Stimulated activated naive CD4-positive, alpha-beta T cell (primary cell): ENCODE data around the gene EVC.

Source experiments
- DNase-seq, 6 experiments: peaks; one replicate each; lab custom pipeline; 2025; lab: John Stamatoyannopoulos, UW

EVC gene

GRCh38 chr4:5755679-5756078 is 44.7 kb downstream of the EVC start:
- no peak for DNase-seq

DNA sequence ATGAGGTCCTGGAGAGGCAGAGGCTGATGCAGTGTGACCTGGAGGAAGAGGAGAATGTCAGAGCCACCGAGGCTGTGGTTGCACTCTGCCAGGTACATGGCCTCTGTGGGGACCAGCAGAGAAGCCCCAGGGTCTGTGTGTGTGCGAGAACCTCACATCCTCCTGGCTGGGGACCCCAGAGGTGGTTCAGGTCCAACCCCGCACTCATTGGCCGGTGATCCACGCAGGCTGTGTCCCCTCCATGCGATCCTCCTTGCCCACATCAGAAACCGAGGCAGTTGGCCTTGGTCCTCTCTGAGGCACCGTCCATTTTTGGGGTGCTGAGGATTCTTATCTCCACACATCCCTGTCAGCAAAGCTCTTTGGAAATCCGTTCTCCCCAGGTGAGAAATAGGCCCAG is 45.3 kb downstream of the EVC start:
- no peak for DNase-seq

DNA sequence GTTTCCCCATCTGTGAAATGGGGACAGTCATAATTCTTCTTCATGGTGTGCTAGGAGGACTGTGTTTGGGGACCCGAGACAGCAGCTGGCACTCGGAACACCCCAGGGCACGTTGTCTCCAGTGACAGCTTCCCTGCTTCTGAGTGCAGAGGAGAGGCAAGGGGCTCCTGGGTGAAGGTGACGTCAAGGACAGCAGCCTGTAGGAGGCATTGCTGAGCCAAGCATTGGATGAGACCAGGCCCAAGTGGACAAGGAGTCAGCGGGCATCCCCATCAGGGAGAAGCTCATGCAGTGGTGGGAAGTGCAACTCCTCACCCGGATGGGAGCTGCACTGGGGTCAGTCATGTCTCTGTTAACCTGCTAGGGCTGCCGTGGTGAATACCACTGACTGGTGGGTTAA is 46.1 kb downstream of the EVC start:
- no peak for DNase-seq

DNA sequence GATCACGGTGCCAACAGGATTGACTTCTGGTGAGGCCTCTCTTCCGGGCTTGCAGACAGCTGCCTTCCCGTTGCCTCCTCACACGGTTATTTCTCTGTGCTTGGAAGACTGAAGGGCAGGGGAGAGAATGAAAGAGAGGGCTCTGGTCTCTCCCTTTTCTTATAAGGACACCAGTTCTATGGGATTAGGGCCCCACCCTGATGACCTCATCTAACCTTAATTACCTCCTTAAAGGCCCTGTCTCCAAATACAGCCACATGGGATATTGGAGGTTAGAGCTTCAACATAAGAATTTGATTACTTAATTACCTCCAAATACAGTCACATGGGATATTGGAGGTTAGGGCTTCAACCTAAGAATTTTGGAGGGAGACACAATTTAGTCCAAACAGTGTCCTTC is 46.5 kb downstream of the EVC start:
- no peak for DNase-seq

DNA sequence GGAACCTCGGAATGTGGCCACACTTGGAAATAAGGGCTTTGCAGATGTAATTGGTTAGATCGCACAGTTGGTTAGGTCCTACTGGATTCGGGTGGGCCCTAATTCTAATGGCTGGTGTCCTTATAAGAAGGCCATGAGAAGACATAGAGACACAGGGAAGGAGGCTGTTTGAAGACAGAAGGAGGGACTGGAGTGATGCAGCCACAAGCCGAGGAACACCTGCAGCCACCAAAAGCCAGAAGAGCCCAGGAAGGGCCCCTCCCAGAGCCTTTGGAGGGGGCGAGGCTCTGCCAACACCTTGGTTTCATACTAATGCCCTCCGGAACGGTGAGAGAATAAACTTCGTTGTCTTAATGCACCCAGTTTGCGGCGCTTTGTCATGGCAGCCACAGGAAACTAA is 47.0 kb downstream of the EVC start:
- DNase-seq: no peak

DNA sequence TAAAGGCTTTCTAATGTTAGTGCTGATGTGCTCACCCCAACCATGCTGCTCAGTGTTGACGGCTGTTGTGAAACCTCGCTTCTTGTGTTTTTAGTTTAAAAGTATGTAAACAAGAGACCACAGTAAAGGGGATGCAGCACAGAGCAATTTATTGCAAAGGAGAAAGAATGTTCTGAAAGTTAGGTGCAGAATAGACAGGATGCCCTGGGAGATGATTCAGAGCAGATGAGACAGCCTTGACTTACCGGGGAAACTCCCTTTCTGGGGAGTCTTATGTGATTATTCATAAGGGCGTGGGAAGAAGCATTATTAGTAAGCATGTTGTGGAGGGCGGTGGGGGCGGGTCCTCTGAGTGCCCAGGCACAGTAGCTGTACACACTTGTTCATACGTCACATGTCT is 47.7 kb downstream of the EVC start:
- no peak for DNase-seq

- DNase-seq: no peak
Measured at GRCh38 chr4:5759236-5760075, 48.5 kb downstream of the EVC start.

- DNase-seq: no peak
Measured at GRCh38 chr4:5760246-5760645, 49.2 kb downstream of the EVC start.

DNA sequence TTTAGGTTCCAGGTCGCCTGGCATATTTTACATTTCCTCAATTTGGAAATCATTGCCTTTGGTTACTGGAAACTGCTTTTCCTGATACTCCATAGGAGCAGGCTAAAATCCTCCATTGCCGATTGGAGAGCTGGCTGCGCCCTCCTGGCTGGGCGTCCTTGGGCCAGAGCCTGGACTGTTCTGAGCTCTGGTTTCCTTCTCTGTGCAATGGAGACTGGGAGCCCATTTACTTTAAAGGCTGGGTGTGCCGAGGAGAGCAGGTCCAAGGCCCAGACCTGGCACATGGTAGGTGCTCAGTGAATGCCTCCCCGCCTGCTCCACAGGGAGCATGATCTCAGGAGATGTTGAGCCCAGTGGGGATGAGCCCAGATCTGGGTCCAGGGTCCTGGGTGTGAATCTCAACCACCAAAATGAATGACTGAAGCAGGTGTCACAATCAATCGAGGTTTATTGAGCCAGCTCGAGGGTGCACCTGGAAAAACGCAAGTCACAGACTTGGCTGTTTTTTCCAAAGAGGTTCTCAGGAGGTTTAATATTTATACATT is 50.0 kb downstream of the EVC start:
- no peak for DNase-seq

- DNase-seq: no peak
Measured at GRCh38 chr4:5770051-5770450, 59.0 kb downstream of the EVC start.

GRCh38 chr4:5772528-5773270 is 61.7 kb downstream of the EVC start:
- no peak for DNase-seq

- DNase-seq: no peak
Measured at GRCh38 chr4:5773271-5773555, 62.2 kb downstream of the EVC start.

DNA sequence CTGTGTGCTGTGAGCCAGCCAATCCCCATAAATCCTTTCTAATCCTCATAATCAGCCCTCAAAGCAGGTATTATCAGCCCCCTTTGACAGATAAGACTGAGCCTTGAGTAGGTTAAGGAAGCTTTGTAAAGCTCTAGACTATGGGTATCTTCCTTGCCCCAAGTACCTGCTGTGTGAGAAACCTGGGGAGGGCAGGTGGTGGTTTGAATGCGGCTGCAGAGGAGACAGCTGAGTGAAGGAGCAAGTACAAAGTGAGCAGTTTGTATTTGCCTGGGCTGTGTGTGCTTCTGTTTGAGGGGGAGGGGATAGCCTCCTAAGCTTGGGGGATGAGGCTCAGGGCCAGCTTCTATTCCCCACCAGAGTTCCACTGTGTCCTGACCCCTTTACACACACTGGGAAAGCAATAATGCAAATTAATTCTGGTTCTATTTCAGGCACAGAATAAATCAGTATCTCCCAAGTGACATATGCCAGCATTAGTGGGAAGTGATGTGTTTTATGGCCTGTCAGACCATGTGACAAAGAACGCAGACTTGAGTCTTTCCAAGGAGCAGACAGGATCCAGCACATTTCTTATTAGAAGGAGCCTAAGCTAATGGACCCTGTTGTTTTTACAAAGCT is 63.5 kb downstream of the EVC start:
- no peak for DNase-seq

DNA sequence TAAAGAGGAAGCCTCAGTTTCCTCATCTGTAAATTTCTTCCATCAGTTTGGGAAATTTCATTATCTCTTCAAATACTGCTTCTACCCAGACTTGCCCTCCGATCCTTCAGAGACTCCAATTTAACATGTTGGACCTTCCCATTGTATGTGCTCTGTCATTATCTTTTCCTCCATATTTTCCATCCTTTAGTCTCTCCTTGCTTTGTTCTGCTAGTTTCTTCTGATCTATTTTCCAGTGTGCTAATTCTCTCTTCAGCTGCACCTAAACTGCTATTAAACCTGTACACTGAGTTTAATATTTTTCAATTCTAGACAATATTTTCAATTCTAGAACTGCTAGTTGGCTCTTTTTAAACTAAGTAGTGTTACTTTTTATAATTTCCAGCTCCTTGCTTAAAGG is 65.5 kb downstream of the EVC start:
- DNase-seq: no peak

DNA sequence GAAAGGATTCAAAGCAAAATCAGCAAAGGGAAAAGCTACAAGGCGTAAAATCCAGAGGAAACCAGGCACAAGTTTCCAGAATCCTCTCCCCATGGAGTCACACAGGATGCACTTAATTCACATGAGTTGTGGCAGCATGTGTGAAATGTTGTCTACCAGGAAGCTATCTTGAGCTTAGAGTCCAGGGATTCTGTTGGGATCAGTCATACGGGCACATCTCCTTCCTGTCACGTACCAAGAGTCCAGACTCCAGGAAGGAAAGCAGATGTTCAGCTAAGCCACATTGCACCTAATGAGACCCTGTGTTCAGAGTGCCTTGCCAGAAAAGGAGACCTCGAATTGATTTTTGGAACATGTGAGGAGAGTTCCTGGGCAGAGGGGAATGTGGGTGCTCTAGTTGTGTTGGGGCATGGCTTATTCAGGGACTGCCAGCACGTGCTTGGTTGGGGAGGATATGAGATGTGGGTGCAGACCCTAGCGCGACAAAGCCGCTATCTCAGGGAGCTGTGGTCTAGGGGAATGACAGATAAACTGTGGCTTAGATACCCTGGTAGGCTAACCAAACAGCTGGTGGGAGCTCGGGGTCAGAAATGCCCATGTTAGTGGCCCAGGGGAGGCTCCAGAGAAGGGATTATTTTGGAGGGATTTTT is 70.0 kb downstream of the EVC start:
- DNase-seq: no peak

DNA sequence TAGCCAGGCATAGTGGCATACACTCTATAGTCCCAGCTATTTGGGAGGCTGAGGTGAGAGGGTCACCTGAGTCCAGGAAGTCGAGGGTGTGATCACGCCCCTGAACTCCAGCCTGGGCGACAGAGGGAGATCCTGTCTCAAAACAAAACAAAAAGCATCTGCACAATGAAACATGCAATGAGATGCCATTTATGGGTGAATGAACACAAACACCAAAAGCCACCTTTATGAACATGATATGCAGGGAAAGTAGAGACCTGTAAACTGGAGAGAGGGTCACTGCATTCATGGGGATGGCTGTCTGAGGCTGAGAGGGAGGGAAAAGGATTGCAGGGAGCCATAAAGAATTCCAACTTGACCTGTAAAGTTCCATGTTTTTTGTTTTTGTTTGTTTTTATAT is 70.7 kb downstream of the EVC start:
- no peak for DNase-seq

DNA sequence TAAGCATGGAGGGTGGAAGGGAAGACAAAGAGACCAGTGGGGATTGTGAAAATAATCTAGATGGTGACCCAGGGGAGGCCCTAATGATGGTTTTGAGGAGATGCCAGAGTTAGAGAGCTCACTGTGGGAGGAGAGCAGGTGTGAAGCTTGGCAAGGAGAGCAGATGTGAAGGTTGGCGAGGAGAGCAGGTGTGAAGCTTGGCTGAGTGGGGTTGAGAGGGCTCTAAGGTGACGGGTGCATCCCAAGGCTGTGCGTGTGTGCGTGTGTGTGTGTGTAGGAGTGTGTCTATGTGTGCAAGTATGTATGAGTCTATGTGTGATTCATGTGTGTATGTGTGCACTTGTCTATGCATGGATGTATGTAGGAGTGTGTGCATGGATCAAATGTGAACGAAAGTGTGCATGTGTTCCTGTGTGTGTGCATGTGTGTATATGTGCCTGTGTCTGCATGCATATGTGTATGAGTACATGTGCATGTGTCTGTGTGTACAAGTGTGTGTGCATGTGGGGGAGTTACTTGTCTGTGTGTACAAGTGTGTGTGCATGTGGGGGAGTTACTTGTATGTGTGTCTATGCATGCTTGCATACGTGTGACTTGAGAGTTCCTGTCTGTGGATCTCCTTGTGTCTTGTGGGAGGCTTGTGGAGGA is 72.0 kb downstream of the EVC start:
- no peak for DNase-seq

DNA sequence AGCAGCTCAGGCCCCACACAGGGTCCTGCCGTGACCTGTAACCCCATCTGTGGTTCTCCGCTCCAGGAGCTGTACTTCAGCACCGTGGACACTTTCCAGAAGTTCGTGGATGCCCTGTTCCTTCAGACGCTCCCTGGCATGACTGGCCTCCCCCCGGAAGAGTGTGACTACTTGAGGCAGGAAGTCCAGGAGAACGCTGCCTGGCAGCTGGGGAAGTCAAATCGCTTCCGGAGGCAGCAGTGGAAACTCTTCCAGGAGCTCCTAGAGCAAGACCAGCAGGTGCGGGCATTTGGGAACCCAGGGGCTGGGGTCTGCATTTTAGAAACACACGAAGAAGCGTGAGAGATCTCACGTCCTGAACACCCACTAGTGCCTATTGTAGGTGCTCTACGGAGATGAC is 72.5 kb downstream of the EVC start:
- no peak for DNase-seq

DNA sequence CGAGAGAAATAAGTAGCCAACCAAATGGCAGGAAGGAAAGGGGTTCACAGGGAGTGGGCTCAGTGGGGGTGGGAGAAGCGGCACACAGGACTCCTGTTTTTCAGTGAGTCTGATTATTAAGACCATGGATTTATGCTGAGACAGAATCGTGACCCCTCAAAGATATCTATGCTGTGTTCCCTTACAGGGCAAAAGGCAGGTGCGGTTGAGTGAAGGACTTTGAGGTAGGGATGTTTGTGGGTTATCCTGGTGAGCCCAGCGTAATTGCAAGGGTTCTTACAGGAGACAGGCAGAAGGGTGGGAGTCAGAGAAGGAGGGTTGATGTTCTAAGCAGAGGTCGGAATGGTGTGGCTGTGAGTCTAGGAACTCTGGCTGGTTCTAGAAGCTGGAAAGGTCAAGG is 73.0 kb downstream of the EVC start:
- no peak for DNase-seq

GRCh38 chr4:5784960-5785611 is 74.1 kb downstream of the EVC start:
- DNase-seq: no peak
